ENCODE data around the gene GLRA2. TPM values are rescaled to one million over a fixed set of nuclear protein-coding genes. Genes with fewer than 3 reads are reported as not detected.
A peak's percentile ranks its signal among the peaks of the same experiment; 100 is the strongest.

The GLRA2 gene
- total RNA-seq, 1 experiment from 2014 or later, result not detected

DNA sequence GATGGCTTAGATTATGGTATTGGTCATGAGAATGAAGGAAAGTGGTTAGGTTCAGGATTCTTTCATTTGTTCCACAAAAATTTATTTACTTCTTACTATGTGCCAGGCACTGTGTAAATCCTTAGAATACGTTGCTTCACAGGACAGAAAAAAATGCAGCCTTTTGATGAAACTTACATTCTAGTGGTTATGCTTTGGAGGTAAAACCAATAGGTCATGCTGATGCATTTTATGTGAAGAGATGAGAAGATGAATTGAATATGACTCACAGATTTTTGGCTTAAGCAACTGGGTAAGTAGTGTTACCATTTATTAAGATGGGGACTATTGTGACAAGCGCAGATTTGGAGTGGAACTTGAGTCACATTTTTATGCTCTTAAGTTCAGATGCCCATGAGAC is 165.3 kb downstream of the GLRA2 start:
- DNase-seq (ENCODE audit: extremely low read depth, low read depth), result no peak

DNA sequence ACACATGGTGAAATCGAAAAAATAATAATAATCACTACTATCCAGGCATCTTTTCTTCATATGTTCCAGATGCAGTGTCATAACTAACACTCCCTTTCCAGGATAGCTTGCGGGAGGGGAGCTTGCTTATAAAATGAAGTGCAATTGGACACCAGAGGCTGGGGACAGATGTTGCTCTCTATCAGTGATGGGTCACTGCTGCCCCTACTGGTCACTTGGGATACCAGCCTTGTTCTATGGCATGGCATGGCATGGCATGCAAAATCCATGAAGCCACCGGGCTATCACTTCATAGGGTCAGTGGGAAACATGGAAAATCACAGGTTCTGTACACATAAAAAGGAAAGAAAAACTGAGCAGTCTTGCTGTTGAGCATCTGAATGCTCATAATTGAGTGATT is 168.1 kb downstream of the GLRA2 start:
- DNase-seq (ENCODE audit: extremely low read depth, low read depth), result peak; percentile 41

DNA sequence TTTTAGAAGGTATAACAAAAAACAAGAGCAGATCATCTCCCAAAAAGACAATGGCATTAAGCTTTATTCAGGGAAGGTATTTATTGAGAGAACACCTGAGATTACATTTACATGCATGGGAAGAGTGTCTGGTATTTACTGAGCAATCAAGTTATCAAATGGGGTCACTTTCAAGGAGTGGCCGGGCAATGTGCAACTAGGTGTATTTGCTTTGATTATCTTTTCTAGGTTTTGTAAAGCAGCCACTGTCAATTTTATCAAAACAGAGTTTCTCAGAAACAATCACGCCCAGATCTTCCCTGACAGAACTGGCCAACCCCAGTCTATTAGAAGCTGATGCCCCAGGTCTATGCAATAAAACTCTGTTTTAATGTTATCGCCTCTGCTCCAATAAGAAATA is 169.5 kb downstream of the GLRA2 start:
- DNase-seq (ENCODE audit: extremely low read depth, low read depth), result no peak

DNA sequence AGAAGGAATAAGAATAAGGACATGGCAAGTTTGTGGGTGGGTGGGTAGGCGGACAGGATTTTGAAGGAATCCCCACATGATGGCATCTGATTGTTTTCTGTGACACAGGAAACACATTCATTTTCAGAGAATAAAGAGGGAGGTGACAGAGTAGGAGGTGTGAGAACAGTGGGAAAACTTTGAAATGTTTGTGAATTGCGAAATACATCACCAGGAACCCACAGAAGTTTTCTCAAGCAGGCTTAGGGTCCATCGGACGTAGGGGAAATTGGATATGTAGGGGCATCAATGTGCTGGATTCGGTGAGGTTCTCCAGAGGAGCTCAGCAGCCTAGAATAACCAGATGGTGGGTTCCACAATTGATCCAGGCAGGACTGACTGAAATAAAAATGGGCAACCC is 171.6 kb downstream of the GLRA2 start:
- no peak for DNase-seq (ENCODE audit: extremely low read depth, low read depth)

DNA sequence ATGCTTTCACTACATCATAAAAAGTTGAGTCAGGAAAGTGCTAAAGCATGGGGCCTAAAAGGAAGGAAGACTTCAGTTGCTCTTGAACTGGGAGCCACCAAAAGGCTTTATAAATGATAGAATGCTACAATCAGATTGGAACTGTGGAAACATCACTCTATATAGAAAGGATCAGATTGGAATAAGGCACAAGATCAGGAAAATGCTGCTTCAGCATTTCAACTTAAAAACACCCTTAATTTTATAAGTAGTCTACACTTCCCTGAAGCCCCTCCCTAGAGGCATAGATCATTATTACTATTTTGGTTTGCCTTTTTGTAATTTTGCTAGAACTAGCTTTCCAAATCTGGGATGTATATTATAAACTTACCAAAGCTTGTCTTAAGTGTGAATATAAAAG is 172.8 kb downstream of the GLRA2 start:
- DNase-seq (ENCODE audit: extremely low read depth, low read depth), result no peak

DNA sequence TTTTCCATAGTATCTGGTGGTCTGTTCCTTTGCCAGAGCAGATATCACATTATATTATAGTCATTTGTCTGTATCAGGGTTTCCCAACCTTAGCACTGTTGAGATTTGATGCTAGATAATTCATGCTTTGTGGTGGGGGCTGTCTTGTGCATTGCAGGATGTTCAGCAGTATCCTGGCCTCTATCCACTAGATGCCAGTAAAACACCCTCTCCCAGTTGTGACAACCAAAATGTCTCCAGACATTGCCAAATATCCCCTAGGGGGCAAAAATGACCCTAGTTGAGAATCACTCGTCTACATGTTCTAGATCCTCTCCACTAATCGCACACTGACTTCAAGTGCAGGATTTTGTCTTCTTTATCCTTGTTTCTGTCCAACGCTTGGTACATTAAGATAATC is 182.8 kb downstream of the GLRA2 start:
- no peak for DNase-seq (ENCODE audit: extremely low read depth, low read depth)

DNA sequence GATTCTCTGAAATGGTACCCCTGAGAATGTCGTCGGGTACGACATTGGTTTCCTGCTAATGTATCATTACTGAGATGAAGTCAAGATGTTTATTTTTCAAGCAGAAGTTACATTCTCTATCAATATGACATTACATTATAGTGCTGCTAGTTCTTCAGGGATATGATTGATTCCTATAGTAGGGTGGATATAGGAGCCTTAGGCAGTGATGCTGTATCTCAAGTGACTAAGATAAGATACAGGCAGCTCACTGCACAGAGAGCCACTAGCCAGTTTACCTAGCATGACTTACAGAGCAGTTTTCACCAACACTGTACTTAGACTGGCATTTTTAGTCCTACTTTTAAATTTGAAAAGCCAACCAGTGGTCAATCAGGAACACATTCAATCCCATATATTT is 188.6 kb downstream of the GLRA2 start:
- no peak for DNase-seq (ENCODE audit: extremely low read depth, low read depth)

DNA sequence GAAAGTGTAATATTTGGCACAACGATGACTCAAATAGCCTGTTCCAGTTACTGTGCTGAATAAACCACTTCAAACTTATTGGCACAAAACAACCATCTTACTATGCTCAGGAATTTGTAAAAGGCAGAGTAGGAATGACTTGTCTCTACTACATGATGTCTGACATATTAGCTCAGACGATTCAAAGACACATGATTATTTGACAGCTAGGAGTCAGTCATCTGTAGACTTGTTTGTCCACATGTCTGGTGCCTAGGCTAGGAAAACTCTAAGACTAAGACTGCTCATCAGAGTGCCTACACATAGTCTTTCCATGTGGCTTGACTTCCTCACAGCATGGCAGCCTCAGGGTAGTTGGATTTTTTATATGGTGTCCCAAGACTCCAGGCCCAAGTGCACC is 189.1 kb downstream of the GLRA2 start:
- no peak for DNase-seq (ENCODE audit: extremely low read depth, low read depth)

DNA sequence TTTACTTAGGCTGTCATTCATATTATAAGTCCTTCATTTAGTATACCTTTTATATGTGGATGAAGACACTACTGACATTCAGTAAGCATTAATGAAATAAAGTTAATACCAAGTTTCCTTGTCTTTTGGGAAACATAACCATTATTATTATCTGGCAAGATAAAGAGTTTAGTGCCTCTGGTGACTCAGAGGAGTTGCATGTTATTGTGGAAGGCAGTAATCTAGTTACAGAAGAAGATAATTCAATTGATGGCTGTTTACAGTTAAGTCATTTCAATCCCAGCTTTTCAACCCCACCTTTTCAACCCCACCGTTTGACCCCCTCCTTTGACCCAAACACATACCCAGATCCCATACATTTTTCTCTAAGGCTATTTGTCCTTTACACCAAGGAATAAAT is 199.7 kb downstream of the GLRA2 start:
- no peak for DNase-seq (ENCODE audit: extremely low read depth, low read depth)

DNA sequence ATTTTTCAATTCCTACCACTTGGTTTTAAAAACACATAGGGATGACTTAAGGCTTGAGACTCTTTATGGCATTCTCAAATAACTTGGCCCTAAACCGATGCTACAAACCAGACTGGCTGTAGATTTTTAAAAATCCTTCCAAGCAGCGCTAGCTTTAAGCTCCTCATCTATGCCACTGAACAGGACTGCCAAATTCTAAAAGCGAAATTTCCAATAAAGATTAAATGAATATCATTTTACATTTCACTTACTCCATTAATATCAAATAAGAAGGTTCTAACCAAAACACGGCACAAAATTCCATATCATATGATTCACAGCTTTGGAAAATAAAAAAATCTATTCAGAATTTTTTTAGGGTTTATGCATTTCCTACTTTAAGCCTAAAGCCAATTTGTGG is 209.3 kb downstream of the GLRA2 start:
- DNase-seq (ENCODE audit: extremely low read depth, low read depth), result no peak

DNA sequence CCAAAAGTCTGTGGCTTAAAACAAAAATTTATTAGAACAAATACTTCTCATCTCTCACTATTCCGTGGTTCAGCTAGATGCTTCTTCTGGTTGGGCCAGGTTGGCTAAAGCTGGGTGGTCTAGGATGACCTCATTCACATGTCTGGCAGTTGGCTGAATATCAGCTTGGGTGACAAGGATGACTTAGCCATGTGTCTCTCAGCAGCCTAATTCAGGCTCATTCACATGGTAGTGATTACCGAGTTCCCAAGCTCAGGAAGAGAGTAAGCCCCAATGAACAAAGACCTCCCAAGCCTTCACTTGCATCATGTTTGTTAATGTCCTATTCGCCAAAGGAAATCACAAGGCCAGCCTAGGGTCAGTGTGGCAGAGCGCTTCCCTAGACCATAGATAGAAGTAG is 224.1 kb downstream of the GLRA2 start:
- DNase-seq (ENCODE audit: extremely low read depth, low read depth), result no peak

DNA sequence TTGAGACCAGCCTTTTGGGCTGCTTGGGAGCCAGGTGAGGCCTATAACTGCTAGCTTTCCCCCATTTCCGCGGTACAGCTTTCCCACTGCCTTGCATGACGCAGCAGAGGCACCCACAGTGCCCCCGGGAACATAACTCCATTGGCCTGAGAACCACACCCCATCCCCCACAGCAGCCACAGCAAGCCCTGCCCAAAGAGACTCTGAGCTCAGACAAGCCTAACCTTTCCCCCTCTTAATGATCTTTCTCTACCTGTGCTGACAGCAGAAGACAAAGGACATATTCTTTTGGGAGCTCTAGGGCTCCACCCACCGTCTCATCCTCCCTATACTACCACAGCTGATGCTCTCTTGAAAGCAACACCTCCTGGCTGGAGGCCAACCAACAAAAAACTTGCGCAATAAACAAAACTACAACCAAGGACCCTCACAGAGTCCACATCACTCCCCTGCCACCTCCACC is 228.7 kb downstream of the GLRA2 start:
- no peak for DNase-seq (ENCODE audit: extremely low read depth, low read depth)

DNA sequence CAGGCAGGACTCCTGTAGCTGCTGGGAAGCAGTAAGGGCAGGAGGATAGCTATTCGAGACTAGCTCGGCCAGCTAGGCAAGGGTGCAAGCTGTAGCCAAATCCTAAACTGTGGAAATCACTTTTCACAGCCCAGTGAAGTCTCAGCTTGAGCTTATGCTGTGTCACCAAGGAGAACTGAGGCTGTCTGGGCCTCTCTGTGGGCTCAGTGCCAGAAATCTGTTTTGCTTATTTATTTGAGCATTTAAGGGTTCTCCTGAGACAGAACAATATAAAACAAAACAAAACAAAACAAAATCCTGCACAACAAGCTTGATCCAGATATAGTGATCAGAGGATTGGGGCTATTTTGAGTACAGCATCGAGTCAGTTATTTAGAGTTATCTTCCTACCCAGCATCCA is 246.1 kb downstream of the GLRA2 start:
- DNase-seq (ENCODE audit: extremely low read depth, low read depth), result no peak

DNA sequence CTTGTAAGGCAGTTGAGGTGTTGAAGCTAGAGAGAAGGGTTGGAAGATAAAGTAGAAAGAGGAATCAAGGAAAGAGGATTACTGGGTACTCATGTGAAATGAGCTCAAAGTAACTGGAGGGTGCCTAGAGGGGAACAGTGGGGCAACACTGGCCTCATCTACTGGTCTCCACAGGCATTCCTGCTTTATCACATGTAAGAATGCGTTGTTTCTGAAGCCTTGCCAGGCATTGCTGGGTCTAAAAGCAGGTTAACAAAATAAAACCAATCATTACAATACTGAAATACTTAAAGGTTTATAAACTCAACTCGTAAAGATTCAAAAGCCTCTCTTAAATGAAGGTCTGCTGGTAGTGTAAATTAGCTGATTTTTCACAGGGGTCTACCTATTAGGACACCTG is 247.6 kb downstream of the GLRA2 start:
- DNase-seq (ENCODE audit: extremely low read depth, low read depth), result no peak

DNA sequence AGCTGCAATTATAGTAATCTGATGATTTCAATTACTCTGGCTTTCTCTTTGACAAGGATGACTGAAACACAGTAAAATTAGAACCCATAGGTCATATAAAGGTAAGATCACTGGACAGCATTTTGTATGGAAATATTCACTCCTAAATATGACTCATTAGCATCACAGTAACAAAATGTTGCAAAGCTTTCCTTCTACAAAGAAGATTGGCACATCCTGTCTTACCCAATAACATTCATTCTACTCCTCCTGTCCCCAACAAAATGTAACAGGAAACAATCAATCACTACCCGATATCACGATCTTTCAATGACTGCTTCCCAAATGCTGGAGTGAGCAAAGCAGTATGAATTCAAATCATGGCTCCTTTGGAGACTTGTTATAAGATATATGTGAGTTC is 248.2 kb downstream of the GLRA2 start:
- no peak for DNase-seq (ENCODE audit: extremely low read depth, low read depth)

DNA sequence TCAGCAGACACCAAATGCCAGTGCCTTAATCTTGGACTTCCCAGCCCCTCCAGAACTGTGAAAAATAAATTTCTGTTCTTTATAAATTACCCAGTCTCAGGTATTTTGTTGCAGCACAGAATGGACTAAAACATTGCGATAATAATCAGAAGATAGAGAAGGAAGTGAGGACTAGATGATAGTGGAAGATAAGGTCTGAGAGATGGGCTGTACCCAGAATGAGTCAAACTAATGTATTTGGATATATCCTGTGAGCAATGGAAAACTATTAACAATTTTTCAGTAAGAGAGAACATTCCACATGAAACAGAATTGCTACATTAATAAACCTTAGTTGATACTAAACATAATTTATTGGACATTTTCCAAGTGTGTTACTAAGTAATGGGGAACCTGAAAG is 250.2 kb downstream of the GLRA2 start:
- no peak for DNase-seq (ENCODE audit: extremely low read depth, low read depth)

Measured in NCI-H460 (cell line).